Left lobe of liver (tissue), 2 donors: ENCODE data around the gene CFAP46. TPM values are rescaled to one million over a fixed set of nuclear protein-coding genes. Genes with fewer than 3 reads are reported as not detected.
"Not testable (repeated sequence)": the region's sequence is repeated elsewhere in the genome, so short reads cannot be mapped to it uniquely, and the experiment has no call there.

Experiments
- ATAC-seq: fragments of 200-7000 bp; cut with Tn5 transposase; one replicate; pipeline ENCODE4 v1.9.1; 2020; ENCODE audit warnings: mild to moderate bottlenecking, moderate library complexity
- DNase-seq: peaks from one replicate; pipeline ENCODE4 v3.0.0-alpha.2; 2020; ENCODE audit warnings: low spot score
- total RNA-seq: library from RNA; stranded (reverse); gene quantifications from one replicate; pipeline ENCODE4 v1.2.1, GENCODE V29; 2021
- donor health status: DM: no; HTN: no; CAD: no; lungs with moderate emphysema.
- donor health status: DM: no; HTN: yes; CAD: no.

Gene CFAP46
- total RNA-seq, 1 donor from 2014 or later, result 0.08 TPM

DNA sequence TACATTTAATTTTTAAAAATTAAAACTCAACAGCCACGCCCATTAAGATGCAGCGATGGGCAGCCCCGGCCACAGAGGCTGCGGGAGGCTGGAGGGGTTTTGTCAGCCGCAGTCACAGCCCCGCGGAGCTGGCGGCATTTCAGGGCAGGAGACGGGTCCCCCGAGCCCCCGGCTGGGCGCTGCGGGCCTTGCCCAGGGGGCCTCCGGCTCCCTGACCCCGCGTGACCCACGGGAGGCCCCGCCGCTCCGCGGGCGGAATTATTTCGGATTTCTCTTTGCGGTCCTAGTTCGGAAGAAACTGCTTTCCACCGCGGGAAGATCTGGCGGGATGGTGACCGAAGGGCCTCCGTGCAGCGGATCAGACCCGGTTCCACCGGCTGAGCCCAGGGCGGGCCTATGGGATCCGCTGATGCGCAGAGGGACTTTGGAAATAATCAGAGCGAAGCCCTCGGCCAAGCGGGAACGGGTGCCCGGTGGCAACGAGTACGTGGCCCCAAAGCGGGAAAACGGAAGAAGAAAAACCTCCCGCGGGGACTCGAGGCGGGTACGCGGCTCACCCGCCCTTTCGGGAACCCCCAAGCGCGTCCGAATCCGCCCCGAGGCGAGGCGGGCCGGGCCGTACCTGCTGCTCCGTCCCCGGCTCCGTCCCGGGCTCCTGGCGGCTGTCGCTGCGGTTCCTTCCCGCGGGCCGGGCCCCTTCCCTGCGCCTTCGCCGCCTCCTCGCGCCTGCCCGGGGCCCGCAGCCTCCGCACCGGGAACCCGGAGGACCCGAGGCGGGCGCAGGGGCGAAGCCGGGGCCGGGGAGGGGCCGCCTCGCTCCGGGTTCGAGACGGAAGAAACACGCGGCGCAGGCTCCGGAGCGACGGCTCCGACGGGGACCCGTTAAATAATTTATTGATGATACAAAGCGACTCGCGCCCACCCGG is 158.2 kb downstream of the CFAP46 start:
- ATAC-seq, result no peak

DNA sequence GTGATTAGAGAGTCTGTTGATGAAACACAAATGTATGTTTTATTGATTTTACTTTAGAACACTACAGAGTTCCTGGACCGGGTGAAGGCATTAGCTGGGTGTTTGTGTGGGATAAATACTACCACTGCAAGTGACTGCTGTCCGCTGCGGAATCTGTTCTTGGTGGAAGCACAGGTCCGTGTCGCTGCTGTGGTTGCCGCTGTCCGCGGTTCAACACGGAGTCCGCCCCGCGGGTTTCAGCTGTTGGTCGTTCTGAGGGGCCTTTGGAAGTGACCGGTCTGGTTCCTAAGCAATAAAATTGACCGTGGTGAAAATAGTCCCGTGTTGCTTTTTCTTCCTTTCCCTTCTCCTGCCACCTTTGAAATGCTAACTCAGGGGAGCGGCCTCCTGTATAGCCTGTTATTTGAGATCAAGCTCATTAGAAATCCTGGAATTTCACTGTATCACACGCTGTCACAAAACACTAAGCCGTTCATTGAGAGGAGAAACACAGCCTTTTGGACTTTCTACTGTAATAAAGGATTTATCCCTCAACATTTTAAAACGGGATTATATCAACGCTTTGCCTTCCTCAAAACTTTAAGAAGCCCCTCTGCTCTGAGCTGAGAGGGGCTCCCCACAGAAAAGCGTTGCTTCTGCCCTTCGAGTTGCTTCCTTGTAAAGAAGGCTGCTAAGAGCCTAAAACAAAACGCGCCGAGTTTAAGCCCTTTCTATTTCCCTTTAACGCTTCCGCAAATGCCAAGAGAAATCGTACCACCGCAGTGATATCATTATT is 159.0 kb downstream of the CFAP46 start:
- DNase-seq, result no peak

More for the DNA sequence above, 158.2 kb downstream of the CFAP46 start:
- DNase-seq, result no peak

DNA sequence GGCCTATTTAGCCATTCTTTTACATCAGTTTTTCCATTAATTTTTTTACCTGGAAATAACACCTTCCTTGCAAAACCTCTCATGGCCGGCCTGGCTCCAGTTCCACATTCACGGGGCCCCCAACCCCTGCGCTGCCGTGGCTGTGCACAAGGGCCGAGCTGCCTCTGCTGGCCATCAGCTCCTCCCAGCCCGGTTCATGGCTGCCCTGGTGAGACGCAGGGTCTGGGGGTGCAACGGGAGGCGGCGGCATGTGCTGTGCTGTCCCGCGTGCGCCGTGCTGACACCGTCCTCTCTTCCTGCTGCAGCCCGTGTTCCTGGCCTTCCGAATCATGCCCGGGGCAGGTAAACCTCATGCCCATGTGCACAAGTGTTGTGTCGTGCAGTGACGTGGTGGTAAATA is 160.8 kb downstream of the CFAP46 start:
- DNase-seq (no peak), ATAC-seq (no peak)

More for the DNA sequence above, 159.0 kb downstream of the CFAP46 start:
- ATAC-seq, result no peak

DNA sequence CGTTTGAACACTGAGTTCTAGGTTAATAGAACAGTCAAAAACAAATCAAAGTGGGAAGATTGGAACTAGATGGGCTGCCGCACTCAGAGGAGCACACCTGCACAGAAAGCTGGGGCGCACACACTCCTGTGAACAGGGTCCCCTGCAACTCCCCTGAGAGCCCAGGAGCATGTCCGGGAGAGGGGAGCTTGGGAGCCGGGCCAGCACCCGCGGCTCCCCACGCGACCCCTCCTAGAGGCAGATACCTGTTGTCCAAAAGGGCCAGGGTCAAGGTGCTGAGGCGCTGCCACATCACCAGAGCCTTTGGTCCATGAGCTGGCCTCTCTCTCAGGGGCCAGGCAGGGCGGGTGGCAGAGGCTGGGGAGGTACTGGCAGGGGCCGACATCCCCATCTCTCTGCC is 162.0 kb downstream of the CFAP46 start:
- no peak for DNase-seq
- no peak for ATAC-seq

DNA sequence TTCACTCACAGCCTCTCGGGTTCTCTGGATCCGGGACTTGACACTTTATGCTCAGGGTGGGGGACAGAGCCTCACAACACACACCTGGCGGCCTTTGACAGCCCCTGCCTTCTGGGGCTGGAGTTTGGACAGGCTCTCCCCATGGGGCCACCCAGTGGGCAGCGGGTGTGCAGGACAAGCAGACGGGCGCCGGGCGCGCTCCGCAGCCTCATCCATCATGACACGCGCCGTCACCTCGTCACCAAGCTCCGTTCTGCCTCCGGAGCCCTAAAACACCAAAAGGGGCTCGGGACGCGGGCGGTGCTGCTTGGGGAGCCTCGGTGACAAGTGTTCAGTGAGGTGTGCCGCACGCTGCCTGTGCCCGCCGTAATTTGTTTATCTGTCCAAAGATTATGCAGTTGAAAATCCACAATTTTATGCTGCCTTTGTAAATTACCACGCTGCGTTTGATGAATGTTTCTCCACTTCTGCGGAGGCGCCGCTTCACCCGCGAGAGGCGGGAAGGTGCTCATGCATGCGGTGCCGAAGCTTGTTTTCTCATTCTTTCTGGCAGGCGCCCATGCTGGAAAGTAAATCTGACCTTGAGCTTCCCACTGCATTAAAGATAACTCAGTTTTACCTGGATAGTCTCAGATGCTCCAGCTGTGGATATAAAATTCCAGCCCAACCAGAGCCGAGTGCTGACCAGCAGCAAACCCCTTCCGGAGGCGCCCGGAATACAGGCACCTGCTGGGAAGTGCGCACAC is 162.6 kb downstream of the CFAP46 start:
- DNase-seq (no peak), ATAC-seq (no peak)

DNA sequence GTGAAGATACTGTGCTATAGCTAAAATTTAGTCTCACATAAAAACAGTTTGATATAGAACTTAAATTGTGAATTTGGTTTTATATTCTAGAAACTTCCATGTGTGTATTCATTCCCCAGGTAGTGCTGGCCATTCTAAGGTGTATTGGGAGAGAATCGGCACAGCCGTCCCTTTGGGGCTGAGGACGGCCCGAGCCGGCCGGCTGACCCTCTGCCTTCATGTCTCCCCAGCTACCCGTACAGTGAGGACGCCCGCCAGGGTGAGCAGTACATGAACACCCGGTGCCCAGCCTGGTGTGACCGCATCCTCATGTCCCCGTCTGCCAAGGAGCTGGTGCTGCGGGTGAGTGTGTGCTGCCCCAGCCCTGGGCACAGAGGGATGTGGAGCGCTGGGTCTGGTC is 164.9 kb downstream of the CFAP46 start:
- DNase-seq (no peak), ATAC-seq (no peak)

DNA sequence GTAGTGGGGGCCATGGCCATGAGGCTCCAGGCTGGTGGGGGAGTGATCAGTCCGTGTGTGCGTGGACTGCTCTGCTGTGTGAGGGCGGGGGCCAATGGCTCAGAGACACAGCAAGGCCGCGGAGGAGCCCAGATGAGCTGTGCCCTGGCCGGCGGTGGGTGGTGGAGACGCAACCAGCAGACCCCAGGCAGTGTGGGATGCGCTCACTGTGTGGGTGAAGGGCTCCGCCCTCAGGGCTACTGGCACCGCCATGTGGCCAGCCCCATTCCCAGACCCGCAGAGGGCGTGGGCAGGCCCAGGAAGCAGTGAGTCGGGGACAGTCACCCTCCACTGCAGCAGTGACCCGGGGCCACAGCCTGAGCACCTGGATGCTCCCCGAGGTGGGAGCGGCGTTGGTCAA is 165.5 kb downstream of the CFAP46 start:
- ATAC-seq (no peak), DNase-seq (no peak)

DNA sequence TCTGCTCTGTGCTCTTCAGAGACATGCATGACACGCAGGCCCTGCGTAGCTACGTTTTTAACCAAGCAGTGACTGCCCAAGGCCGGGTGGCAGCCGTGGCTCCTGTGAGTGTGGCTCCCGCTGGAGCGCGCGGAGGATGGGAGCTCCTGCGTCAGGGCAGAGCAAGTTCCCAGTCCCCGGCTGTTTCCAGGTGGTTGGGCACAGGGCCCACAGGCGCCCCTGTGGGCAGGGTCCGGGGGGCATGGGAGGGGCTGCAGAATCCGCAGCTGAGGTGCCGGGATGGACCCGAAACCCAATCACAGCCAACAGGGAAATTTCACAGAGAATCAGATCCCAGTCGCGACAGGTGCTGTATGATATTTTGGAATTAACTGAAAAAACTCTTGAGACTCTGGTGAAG is 166.2 kb downstream of the CFAP46 start:
- DNase-seq (no peak), ATAC-seq (no peak)

DNA sequence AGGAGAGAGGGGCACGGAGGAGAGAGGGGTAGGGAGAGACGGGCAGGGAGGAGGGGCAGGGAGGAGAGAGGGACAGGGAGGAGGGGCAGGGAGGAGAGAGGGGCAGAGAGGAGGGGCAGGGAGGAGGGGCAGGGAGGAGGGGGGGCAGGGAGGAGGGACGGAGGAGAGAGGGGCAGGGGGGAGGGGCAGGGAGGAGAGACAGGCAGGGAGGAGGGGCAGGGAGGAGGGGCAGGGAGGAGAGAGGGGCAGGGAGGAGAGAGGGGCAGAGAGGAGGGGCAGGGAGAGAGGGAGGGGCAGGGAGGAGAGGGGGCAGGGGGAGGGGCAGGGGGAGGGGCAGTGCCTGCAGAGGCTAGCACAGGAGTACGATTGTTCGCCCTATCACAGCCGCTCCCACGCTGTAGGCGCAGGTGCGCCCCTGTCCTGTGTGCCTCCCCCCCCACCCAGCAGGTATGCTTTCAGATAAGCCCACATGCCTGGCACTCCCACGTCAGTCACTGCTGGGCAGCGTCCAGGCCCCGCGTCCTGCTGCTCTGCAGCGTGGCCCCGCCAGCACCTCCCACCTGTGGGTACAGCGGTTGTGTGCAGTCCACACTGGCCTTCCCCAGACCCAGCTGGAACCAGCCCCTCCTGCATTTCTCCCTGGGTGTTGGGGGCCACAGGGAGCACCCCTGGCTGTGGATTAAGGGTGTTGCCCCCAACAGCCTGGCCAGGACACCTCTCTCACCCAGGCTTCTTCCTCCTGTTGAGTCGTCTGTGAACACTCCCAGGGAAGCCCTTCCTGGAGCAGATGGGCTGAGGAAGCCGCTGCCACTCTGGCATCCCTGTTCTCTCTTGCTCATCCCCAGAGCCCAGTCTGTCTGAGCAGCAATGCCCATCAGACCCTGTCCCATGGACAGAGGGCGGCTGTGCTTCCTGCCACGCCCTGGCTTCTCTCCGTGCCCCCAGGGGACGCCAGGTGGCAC is 167.2 kb downstream of the CFAP46 start:
- DNase-seq, result no peak
- no peak for ATAC-seq

DNA sequence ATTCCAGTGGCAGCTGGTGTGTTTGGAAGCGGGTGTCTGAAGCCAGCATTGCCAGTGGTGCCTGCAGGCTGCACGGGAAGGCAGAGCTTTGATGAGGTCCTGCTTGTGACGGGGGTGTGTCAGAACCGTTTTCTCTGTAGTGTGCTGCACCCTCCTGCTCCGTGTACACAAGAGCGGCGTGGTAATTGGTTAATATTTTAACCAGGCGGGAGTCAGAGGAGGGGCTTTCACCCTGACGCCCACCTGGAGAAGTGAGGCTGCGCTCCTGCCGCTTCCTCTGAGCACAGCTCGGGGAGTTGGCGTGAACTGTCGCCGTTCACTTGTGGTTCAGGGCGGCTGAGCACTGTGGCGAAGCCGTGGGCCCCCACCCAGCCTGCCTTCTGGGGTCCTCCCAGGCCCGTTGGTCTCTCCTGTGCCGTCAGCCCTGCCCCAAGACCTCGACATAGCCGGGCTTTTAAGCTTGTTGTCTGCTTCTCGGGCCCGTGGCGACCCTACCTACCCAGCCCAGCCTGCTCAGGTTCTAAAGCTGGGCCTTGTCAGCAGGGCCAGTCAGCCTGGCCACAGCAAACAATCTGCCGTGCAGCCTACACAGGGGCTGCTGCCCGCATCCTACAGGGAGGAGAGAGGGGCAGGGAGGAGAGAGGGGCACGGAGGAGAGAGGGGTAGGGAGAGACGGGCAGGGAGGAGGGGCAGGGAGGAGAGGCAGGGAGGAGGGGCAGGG is 168.0 kb downstream of the CFAP46 start:
- no peak for ATAC-seq
- no peak for DNase-seq

DNA sequence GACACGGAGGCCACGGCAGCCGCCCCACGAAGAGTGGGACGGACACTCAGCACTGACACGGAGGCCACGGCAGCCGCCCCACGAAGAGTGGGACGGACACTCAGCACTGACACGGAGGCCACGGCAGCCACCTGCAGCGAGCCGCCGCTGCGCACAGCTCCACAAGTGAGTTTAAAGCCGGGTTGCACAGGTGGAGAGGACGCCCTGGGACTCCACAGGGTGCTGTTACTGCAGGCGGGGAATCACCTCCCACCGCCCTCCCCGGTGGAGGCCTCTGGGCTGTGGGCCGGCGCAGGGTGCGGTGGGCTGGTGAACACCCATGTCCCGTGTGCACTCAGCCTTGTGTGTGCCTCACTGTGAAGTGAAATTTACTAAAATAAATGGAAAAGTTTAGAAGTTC is 169.6 kb downstream of the CFAP46 start:
- not testable (repeated sequence) for DNase-seq, ATAC-seq

DNA sequence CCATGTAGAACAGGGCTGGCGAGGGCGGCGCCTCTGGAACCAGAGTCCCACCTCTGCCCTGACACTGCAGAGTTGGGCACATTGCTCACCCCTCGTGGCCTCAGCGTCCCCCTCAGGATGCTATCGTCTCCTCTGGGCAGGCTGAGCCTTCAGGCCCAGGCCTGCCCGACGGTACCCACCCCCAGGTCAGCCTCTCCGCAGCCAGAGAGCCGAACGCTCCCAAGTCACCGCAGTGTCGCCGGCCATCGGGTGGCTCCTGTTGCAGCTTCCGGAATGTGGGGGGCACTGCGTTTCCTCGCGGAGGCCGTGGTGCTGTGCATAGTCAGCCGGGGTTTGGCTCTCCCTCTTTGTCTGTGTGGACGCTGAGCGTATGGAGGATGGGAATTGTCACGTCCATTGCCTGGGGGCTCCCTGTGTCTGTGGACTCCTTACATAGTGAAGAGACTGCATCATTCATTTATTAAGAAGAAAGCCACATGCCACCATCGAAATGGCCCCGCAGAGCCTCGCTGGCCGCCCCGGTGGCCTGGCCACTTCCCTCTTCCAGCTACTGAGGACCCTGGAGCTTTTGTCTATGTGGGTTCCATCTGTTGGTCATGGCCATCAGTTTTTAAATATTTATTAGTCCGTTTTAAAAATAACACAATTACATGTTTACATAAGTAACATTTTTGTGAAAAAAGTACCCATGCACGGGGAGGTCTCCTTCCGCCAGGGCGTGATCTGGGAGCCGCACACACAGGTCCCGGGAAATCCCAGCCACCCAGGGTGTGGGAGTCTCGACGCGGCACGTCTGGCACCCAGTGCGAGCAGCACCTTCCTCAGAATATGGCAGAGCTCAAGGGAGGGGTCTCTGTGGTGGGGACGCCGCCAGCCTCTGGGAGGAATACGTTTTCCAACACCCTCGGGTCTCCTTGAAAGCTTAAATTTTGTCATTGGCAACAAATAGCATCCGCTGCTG is 172.0 kb downstream of the CFAP46 start:
- DNase-seq, result no peak
- ATAC-seq, result no peak

DNA sequence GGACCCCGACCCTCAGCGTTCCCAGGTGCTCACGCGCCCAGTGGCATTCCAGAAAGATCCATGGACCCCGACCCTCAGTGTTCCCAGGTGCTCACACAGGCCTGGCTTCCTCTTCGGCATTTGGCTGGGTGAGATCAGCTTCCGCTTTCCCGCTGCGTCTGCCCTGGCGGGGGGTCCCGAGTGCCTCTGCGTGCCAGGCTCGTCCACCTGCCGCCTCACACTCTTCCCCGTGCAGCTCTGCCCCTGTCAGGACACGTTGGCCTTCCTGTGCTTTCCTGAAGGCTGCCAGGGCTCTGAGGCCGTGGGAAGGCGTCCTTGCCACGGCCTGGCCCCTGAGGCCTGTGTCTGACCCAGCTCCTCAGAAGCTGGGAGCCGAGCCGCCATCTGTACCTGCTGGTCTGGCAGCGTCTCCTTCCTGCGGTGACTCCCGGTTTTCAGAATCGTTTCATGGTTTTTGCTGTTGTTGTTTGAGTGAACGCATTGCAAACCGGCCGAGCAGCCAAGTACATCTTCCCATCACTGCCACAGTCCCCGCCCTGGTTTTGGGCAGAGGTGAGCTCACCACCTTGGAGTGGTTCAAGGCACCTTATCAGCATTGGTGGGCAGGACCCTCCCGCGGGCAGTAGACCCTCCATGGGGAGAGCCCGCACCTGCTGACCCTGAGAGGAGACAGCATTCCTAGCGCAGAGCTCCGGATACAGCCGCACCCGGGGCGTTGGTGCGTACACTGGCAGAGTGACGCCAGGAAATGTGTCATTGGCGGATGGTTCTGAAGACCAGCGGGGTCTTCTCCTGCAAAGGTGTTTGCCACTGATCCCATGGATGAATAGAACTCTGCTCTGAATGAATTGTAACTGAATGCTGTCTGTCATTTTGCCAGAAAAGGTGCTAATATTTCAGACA is 173.8 kb downstream of the CFAP46 start:
- ATAC-seq, result no peak
- no peak for DNase-seq

DNA sequence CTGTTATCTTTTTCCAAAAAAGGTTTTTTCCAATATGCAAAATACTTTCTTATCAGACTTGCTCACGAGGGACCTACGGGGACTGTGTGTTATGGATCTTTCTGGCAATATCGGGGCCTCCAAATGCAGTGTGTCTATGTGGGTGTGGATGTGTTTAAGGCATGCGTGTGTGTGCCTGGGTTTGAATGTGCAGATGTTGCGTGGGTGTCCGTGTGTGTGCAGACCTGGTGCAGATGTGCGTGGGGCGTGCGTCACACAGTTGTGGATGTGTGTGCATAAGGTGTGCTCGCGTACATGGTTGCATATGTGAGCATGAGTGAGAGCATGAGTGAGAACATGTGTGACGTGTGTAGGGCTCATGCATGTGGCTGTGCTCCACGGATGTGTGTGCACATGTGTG is 176.1 kb downstream of the CFAP46 start:
- ATAC-seq (no peak), DNase-seq (no peak)

DNA sequence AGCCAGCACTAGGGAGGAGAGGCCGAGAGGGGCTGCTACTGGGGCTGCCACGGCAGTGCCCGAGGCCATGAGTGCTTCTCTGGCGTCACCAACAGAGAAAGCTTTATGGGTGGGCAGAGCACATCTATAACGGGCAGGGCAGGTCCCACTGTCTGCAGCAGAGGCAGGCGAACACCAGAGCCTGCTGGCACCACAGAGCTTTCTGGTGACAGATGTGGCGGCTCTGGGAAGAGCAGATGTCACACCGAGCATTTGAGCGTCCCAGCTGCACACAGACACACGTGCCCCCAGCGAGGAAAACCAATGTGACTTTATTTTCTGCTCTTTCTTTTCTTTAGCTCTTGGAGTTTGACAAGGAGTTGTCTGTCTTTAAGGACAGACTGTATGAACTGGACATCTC is 176.9 kb downstream of the CFAP46 start:
- DNase-seq, result no peak
- no peak for ATAC-seq

DNA sequence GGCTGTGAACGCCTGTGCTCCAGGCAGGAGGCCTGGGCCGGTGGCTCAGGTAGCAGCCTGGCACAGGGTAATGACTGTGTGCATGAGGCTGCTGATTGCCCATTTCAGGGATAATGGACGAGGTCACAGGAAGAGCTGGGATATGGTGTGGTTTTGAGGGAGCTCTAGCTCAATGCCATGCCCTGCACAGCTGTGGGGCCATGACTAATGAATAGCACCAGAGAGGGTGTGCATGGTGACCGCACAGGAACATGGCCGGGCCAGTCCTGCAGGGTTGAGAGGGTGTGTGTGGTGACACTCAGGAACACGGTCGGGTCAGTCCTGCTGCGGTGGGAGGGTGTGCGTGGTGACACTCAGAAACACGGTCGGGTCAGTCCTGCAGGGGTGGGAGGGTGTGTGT is 178.3 kb downstream of the CFAP46 start:
- DNase-seq (no peak), ATAC-seq (no peak)

DNA sequence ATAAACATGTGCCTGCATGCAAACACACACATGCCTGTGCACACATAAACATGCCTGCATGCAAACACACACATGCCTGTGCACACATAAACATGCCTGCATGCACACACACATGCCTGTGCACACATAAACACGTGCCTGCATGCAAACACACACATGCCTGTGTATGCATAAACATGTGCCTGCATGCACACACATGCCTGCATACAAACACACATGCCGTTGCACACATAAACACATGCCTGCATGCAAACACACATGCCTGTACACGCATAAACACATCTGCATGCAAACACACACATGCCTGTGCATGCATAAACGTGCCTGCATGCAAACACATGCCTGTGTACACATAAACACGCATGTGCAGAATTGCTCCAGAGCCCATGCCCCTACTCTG is 178.8 kb downstream of the CFAP46 start:
- ATAC-seq, result no peak
- DNase-seq, result no peak
